DND-41 (cell line): ENCODE data around the gene PPM1E.

Source experiments
- ATAC-seq: fragments of 200-7000 bp; cut with Tn5 transposase; 3 replicates; pipeline ENCODE4 v1.9.1; 2021; ENCODE audit warnings: low read depth; ENCODE audit not compliant: insufficient read depth
- DNase-seq: peaks from one replicate; pipeline ENCODE4 v3.0.0-alpha.2; 2020
- H2AFZ ChIP-seq: 2 replicates; pipeline ENCODE4 v1.6.0; 2012; ENCODE audit warnings: low read depth, low read length
- H3K27ac ChIP-seq: 2 replicates; pipeline ENCODE4 v1.5.1; 2012; ENCODE audit warnings: low read length, inconsistent platforms
- H3K27me3 ChIP-seq: fragments of 200-600 bp; sonication (generic); 2 replicates; pipeline ENCODE4 v1.6.0; 2012; ENCODE audit warnings: low read length, mild to moderate bottlenecking, inconsistent platforms; ENCODE audit not compliant: insufficient read depth, poor library complexity
- H3K36me3 ChIP-seq: 2 replicates; pipeline ENCODE4 v1.5.1; 2012; ENCODE audit warnings: low read length, inconsistent platforms; ENCODE audit not compliant: insufficient read depth
- H3K4me1 ChIP-seq: 2 replicates; pipeline ENCODE4 v1.5.1; 2012; ENCODE audit warnings: mild to moderate bottlenecking, low read length; ENCODE audit not compliant: insufficient read depth
- H3K4me2 ChIP-seq: 2 replicates; pipeline ENCODE4 v1.6.0; 2012; ENCODE audit warnings: mild to moderate bottlenecking, moderate library complexity, low read length, inconsistent platforms; ENCODE audit not compliant: insufficient read depth
- H3K4me3 ChIP-seq, 2 experiments: fragments of 200-600 bp in 1 of 2; shearing (Covaris generic) in 1 of 2; 2 replicates each; pipeline ENCODE4 v1.5.1; 2012 to 2016; ENCODE audit warnings: inconsistent platforms in 2 of 2, low read length in 2 of 2, mild to moderate bottlenecking in 2 of 2, low read depth in 1 of 2, moderate library complexity in 1 of 2
- H3K79me2 ChIP-seq: 2 replicates; pipeline ENCODE4 v1.6.0; 2012; ENCODE audit warnings: low read length, inconsistent platforms; ENCODE audit not compliant: insufficient read depth
- H3K9ac ChIP-seq: 2 replicates; pipeline ENCODE4 v1.6.0; 2012; ENCODE audit warnings: low read depth, mild to moderate bottlenecking, inconsistent platforms, low read length, moderate library complexity
- H3K9me3 ChIP-seq: 2 replicates; pipeline ENCODE4 v1.5.1; 2012; ENCODE audit warnings: low read length, moderate library complexity, mild to moderate bottlenecking, inconsistent platforms; ENCODE audit not compliant: insufficient read depth, severe bottlenecking
- H4K20me1 ChIP-seq: 2 replicates; pipeline ENCODE4 v1.6.0; 2012; ENCODE audit warnings: low read length; ENCODE audit not compliant: insufficient read depth
- CTCF ChIP-seq: IDR thresholded peaks from 2 replicates; pipeline ENCODE4 v1.5.1; 2012; ENCODE audit warnings: borderline replicate concordance, low read length, moderate library complexity, mild to moderate bottlenecking; ENCODE audit not compliant: poor library complexity, severe bottlenecking; ENCODE audit errors: extremely low read depth
- EZH2 ChIP-seq: IDR thresholded peaks from 3 replicates; pipeline ENCODE4 v1.6.1; 2012; ENCODE audit warnings: borderline replicate concordance, low read depth, mild to moderate bottlenecking, moderate library complexity, low read length, inconsistent platforms; ENCODE audit not compliant: severe bottlenecking

PPM1E gene

DNA sequence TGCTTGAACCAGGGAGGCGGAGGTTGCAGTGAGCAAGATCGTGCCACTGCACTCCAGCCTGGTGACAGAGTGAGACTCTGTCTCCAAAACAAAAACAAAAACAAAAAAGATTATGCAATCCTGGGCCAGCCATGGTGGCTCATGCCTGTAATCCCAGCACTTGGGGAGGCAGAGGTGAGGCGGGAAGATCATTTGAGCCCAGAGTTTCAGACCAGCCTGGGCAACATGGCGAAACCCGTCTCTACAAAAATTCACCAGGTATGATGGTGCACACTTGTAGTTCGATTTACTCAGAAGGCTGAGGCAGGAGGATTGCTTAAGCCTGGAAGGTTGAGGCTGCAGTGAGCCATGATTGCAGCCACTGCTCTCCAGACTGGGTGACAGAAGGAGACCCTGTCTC, 109.6 kb downstream of the PPM1E start:
- Histone ChIP-seq H3K4me1 (no peaks in the 10 kb centered on the region), H3K27me3 (no peaks in the 10 kb centered on the region), H3K27ac (no peak overlapping the region), H3K36me3 (no peaks in the 10 kb centered on the region), H3K9me3 (no peaks in the 10 kb centered on the region), H2AFZ (no peak overlapping the region), H3K9ac (no peak overlapping the region), H3K4me3 (no peak overlapping the region), H4K20me1 (no peaks in the 10 kb centered on the region), H3K4me2 (no peak overlapping the region), H3K79me2 (no peaks in the 10 kb centered on the region)
- DNase-seq: no peak
- TF ChIP-seq CTCF (no peak), EZH2 (no peak)
- ATAC-seq: no peak

DNA sequence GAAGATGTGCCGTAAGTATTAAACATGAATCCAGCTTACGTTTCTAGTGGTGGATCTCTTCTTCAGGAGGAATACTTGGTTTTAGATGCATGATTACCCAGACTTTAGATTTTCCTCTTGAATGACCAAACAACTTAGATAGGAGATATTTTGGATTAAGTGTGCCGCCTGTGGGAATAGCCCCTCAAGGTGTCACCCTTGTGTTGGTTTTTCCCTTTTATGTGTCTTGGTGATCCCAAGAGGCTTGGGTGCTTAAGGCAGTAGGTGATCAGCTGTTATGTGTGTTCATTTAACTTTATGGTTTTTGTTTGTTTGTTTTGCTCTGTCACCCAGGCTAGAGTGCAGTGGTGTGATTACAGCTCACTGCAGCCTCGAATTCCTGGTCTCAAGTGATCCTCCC, 115.1 kb downstream of the PPM1E start:
- H3K27ac ChIP-seq: no peak overlapping the region
- no peak overlapping the region for H2AFZ ChIP-seq
- H3K27me3 ChIP-seq: peaks cover 2% of the 10 kb centered on the region
- H3K9me3 ChIP-seq: no peaks in the 10 kb centered on the region
- H3K4me1 ChIP-seq: no peaks in the 10 kb centered on the region
- DNase-seq: no peak
- ATAC-seq: no peak
- no peak overlapping the region for H3K4me3 ChIP-seq
- no peak overlapping the region for H3K9ac ChIP-seq
- no peak for TF ChIP-seq CTCF
- no peak for TF ChIP-seq EZH2
- no peak overlapping the region for H3K4me2 ChIP-seq
- no peaks in the 10 kb centered on the region for H3K36me3 ChIP-seq
- no peaks in the 10 kb centered on the region for H4K20me1 ChIP-seq
- H3K79me2 ChIP-seq: no peaks in the 10 kb centered on the region

DNA sequence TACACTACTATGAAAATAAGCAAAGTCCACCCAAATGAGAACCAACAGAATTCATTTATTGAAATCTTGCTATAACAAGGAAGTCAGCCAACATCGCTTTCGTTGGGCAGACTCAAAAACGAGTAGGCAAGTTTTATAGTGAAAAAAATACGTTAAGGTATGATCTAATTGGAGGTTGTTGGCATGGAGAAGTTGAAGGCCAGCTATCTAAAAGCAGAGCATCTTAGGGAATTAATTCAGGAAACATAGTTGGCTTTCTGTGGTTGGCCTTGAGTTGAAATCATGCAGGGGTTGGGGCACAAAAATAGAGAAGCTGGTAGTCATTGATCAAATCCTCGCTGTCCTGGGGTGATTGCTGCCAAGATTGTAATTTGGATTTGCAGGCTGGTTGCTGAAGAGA, 118.3 kb downstream of the PPM1E start:
- Histone ChIP-seq H3K27me3 (peaks cover 3% of the 10 kb centered on the region), H3K4me1 (no peaks in the 10 kb centered on the region), H3K9ac (no peak overlapping the region), H3K36me3 (no peaks in the 10 kb centered on the region), H4K20me1 (no peaks in the 10 kb centered on the region), H3K4me2 (no peak overlapping the region), H3K27ac (no peak overlapping the region), H2AFZ (no peak overlapping the region), H3K79me2 (no peaks in the 10 kb centered on the region), H3K4me3 (no peak overlapping the region), H3K9me3 (no peaks in the 10 kb centered on the region)
- no peak for DNase-seq
- TF ChIP-seq CTCF (no peak), EZH2 (no peak)
- no peak for ATAC-seq

DNA sequence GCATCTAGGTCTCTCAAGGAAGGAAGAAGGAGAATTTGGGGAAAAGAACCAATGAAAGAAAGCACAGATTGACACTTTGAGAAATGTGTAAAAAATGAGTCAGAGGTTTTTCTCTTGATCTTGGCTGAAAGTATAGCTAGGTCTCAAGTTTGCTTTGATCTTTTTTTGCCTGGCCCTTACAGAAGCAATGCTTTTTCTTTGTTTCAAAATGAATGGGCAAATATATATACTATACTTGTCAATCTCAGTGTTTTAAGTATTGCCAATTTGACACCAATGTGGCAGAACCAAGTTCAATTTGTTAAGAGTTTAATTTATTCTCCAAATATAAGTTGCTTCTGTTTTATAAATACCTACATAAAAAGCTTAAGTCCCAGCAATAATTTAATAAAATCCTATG, 119.6 kb downstream of the PPM1E start:
- Histone ChIP-seq H3K79me2 (no peaks in the 10 kb centered on the region), H3K4me1 (no peaks in the 10 kb centered on the region), H3K27ac (no peak overlapping the region), H3K4me3 (no peak overlapping the region), H4K20me1 (no peaks in the 10 kb centered on the region), H3K9ac (no peak overlapping the region), H2AFZ (no peak overlapping the region), H3K9me3 (no peaks in the 10 kb centered on the region), H3K27me3 (peaks cover 3% of the 10 kb centered on the region), H3K36me3 (no peaks in the 10 kb centered on the region), H3K4me2 (no peak overlapping the region)
- TF ChIP-seq EZH2 (no peak), CTCF (no peak)
- DNase-seq (no peak), ATAC-seq (no peak)
